H1 (cell line): ENCODE measurements around the gene DGUOK.

ENCODE experiments used
- CHD1 ChIP-seq: IDR thresholded peaks from 2 replicates; pipeline ENCODE4 v1.6.1; 2012; ENCODE audit warnings: low read depth, low read length, improper control_type of control experiment
- CREB1 ChIP-seq: IDR thresholded peaks from 2 replicates; pipeline ENCODE4 v1.6.1; 2012; ENCODE audit warnings: inconsistent platforms
- CTCF ChIP-seq, 3 experiments: IDR thresholded peaks; 1 replicate in 2 of 3; 2 replicates in 1 of 3; pipeline versions ENCODE4 v1.5.1 to v1.6.1; 2011; ENCODE audit warnings: low read length in 3 of 3, mild to moderate bottlenecking in 3 of 3, inconsistent platforms in 2 of 3, low read depth in 1 of 3, moderate library complexity in 1 of 3; ENCODE audit not compliant: insufficient read depth in 1 of 3; ENCODE audit errors: control extremely low read depth in 1 of 3
- EP300 ChIP-seq, 2 experiments: IDR thresholded peaks; 1 replicate in 1 of 2; 2 replicates in 1 of 2; pipeline ENCODE4 v1.6.1; 2011 to 2012; ENCODE audit warnings: low read depth in 2 of 2, low read length in 2 of 2, mild to moderate bottlenecking in 2 of 2, borderline replicate concordance in 1 of 2, inconsistent platforms in 1 of 2, moderate library complexity in 1 of 2
- HDAC6 ChIP-seq: IDR thresholded peaks from one replicate; pipeline ENCODE4 v1.7.1; 2012; ENCODE audit warnings: low read depth, mild to moderate bottlenecking, inconsistent platforms, low read length, moderate library complexity
- JUN ChIP-seq: IDR thresholded peaks from 2 replicates; pipeline ENCODE4 v1.6.1; 2011; ENCODE audit warnings: low read depth, mild to moderate bottlenecking, improper control_type of control experiment, low read length
- JUND ChIP-seq: IDR thresholded peaks from 2 replicates; pipeline ENCODE4 v1.6.1; 2011; ENCODE audit warnings: mild to moderate bottlenecking, improper control_type of control experiment, low read length
- PHF8 ChIP-seq: fragments of 200-600 bp; sonication (generic); conservative IDR thresholded peaks from 2 replicates; pipeline ENCODE4 v1.7.1; 2012; ENCODE audit warnings: low read depth, mild to moderate bottlenecking, inconsistent platforms, low read length, moderate library complexity
- POLR2A ChIP-seq, 2 experiments: IDR thresholded peaks; 1 replicate in 1 of 2; 2 replicates in 1 of 2; pipeline ENCODE4 v1.6.1; 2011; ENCODE audit warnings: low read depth in 2 of 2, low read length in 2 of 2, mild to moderate bottlenecking in 2 of 2; ENCODE audit errors: control extremely low read depth in 1 of 2
- SP4 ChIP-seq: IDR thresholded peaks from 2 replicates; pipeline ENCODE4 v1.6.1; 2012; ENCODE audit warnings: low read length, inconsistent platforms
- TAF1 ChIP-seq: IDR thresholded peaks from 2 replicates; pipeline ENCODE4 v1.6.1; 2011; ENCODE audit warnings: mild to moderate bottlenecking, low read depth, low read length
- TF ChIP-seq, protein P1 (sequence below): IDR thresholded peaks from 2 replicates; pipeline ENCODE4 v1.6.1; 2012; ENCODE audit warnings: low read length, inconsistent platforms
- TF ChIP-seq, protein P2 (sequence below): IDR thresholded peaks from 2 replicates; pipeline ENCODE4 v1.6.1; 2012; ENCODE audit warnings: inconsistent platforms

DNA sequence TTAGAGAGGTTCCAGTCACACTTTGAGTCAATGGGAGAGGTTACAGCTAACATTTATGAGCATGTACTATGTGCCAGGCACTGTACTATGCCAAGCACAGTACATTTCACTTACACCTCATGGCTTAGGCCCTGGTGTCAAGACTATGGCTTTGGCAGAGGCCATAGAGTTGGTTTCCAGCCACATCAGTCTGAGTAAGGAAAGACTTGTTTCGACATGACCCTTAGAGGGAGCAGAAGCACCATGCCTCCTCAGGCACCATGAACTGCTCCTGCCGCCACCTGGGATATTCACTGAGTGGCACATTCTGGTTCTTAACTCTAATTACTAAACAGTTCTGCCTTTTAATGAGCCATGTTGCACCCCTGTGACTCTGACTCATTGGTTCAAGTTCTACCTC is 12.7 kb downstream of the DGUOK start:
- no peak for TF ChIP-seq JUND
- TF ChIP-seq CHD1 = no peak
- TF ChIP-seq PHF8 = no peak
- TF ChIP-seq, protein P1, sequence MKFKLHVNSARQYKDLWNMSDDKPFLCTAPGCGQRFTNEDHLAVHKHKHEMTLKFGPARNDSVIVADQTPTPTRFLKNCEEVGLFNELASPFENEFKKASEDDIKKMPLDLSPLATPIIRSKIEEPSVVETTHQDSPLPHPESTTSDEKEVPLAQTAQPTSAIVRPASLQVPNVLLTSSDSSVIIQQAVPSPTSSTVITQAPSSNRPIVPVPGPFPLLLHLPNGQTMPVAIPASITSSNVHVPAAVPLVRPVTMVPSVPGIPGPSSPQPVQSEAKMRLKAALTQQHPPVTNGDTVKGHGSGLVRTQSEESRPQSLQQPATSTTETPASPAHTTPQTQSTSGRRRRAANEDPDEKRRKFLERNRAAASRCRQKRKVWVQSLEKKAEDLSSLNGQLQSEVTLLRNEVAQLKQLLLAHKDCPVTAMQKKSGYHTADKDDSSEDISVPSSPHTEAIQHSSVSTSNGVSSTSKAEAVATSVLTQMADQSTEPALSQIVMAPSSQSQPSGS = no peak
- TF ChIP-seq JUN = no peak
- TF ChIP-seq POLR2A (IDR thresholded peaks at IDR 0.05; ENCODE audit: control extremely low read depth in 1 of 2, low read depth in 2 of 2, low read length in 2 of 2) = no peak
- TF ChIP-seq SP4 = no peak
- TF ChIP-seq, protein P2, sequence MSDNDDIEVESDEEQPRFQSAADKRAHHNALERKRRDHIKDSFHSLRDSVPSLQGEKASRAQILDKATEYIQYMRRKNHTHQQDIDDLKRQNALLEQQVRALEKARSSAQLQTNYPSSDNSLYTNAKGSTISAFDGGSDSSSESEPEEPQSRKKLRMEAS = no peak
- peak; percentile 32 to 38 (median 36); a peak in 3 of 4 replicates for TF ChIP-seq CTCF (IDR thresholded peaks at IDR 0.05; ENCODE audit: control extremely low read depth in 1 of 3, insufficient read depth in 1 of 3, low read depth in 1 of 3, low read length in 3 of 3)
- no peak for TF ChIP-seq CREB1
- no peak for TF ChIP-seq TAF1
- TF ChIP-seq HDAC6 = no peak
- TF ChIP-seq EP300 (IDR thresholded peaks at IDR 0.05; ENCODE audit: borderline replicate concordance in 1 of 2, low read depth in 2 of 2, low read length in 2 of 2) = no peak
